Hematopoietic multipotent progenitor cell treated with erythropoietin and hydrocortisone succinate and interleukin-3 and kit ligand, for 6 days (in vitro differentiated cells): Measurements from ENCODE around the gene ADGRA1.

Experiments used
- DNase-seq: peaks from one replicate; pipeline ENCODE4 v3.0.0-alpha.2; 2015

Gene ADGRA1

GRCh38 chr10:133056651-133057178 is 31.0 kb upstream of the ADGRA1 start:
- DNase-seq, result no peak

- DNase-seq, result peak; percentile 21
Observed at GRCh38 chr10:133058331-133059092, 29.2 kb upstream of the ADGRA1 start.

GRCh38 chr10:133059093-133059470 is 28.6 kb upstream of the ADGRA1 start:
- no peak for DNase-seq

- no peak for DNase-seq
Observed at GRCh38 chr10:133059571-133059970, 28.2 kb upstream of the ADGRA1 start.

- DNase-seq, result no peak
Observed at GRCh38 chr10:133060022-133060421, 27.7 kb upstream of the ADGRA1 start.

GRCh38 chr10:133060466-133060865 is 27.3 kb upstream of the ADGRA1 start:
- no peak for DNase-seq

- DNase-seq, result no peak
Observed at GRCh38 chr10:133060881-133061280, 26.8 kb upstream of the ADGRA1 start.

- DNase-seq, result no peak
Observed at GRCh38 chr10:133061296-133062038, 26.3 kb upstream of the ADGRA1 start.

GRCh38 chr10:133062085-133062484 is 25.6 kb upstream of the ADGRA1 start:
- DNase-seq, result no peak

GRCh38 chr10:133062635-133063034 is 25.1 kb upstream of the ADGRA1 start:
- DNase-seq, result no peak

- DNase-seq, result no peak
Observed at GRCh38 chr10:133067149-133068105, 20.3 kb upstream of the ADGRA1 start.

GRCh38 chr10:133068111-133069032 is 19.4 kb upstream of the ADGRA1 start:
- no peak for DNase-seq

- DNase-seq, result no peak
Observed at GRCh38 chr10:133069033-133069525, 18.6 kb upstream of the ADGRA1 start.

- no peak for DNase-seq
Observed at GRCh38 chr10:133070405-133070804, 17.3 kb upstream of the ADGRA1 start.

- DNase-seq, result no peak
Observed at GRCh38 chr10:133070810-133071209, 16.9 kb upstream of the ADGRA1 start.

- no peak for DNase-seq
Observed at GRCh38 chr10:133071733-133072132, 16.0 kb upstream of the ADGRA1 start.

- DNase-seq, result no peak
Observed at GRCh38 chr10:133072196-133072595, 15.5 kb upstream of the ADGRA1 start.

GRCh38 chr10:133072720-133073390 is 14.9 kb upstream of the ADGRA1 start:
- no peak for DNase-seq

- DNase-seq, result no peak
Observed at GRCh38 chr10:133075346-133076137, 12.2 kb upstream of the ADGRA1 start.
